ENCODE results near the gene USP17L12. TPM values are rescaled to one million over a fixed set of nuclear protein-coding genes. Genes with fewer than 3 reads are reported as not detected.
"Not testable (repeated sequence)": the region's sequence is repeated elsewhere in the genome, so short reads cannot be mapped to it uniquely, and the experiment has no call there.

The USP17L12 gene, protein sequence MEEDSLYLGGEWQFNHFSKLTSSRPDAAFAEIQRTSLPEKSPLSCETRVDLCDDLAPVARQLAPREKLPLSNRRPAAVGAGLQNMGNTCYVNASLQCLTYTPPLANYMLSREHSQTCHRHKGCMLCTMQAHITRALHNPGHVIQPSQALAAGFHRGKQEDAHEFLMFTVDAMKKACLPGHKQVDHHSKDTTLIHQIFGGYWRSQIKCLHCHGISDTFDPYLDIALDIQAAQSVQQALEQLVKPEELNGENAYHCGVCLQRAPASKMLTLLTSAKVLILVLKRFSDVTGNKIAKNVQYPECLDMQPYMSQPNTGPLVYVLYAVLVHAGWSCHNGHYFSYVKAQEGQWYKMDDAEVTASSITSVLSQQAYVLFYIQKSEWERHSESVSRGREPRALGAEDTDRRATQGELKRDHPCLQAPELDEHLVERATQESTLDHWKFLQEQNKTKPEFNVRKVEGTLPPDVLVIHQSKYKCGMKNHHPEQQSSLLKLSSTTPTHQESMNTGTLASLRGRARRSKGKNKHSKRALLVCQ
- total RNA-seq (not detected), polyA plus RNA-seq (not detected)

DNA sequence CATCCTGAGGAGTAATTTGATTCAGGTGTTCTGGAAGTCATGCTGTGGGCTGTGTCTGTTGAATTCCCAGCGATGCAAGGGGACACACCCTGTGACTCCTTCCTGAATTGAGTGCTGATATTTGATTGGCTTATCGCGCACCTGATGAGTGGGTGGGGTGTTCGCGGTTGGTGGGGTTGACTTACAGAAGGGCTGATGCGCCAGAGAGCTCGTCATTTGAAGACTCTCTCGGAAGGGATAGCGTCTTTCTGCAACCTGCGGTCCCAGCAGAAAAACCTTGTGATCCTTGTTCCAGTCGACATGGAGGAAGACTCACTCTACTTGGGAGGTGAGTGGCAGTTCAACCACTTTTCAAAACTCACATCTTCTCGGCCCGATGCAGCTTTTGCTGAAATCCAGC is at the start of gene USP17L12:
TSS of gene USP17L12 (plus strand) at position 301 of the 400 bp plus-strand sequence. CDS start at position 301, 0 bp downstream.
- H3K27ac Mint-ChIP-seq; H3K4me3 Mint-ChIP-seq; H3K27ac ChIP-seq (ENCODE audit: low read depth, low read length); H3K27me3 Mint-ChIP-seq; H3K4me1 ChIP-seq (ENCODE audit: insufficient read depth, low read length); DNase-seq; H3K9me3 Mint-ChIP-seq; H3K9me3 ChIP-seq (ENCODE audit: low read length); H3K36me3 ChIP-seq (ENCODE audit: insufficient read depth, low read length); H3K27me3 ChIP-seq (ENCODE audit: insufficient read depth, low read length, poor library complexity, severe bottlenecking); H3K36me3 Mint-ChIP-seq; CTCF ChIA-PET; POLR2A ChIA-PET; H3K4me1 Mint-ChIP-seq; H3K4me3 ChIP-seq (ENCODE audit: low read length): not testable (repeated sequence)

DNA sequence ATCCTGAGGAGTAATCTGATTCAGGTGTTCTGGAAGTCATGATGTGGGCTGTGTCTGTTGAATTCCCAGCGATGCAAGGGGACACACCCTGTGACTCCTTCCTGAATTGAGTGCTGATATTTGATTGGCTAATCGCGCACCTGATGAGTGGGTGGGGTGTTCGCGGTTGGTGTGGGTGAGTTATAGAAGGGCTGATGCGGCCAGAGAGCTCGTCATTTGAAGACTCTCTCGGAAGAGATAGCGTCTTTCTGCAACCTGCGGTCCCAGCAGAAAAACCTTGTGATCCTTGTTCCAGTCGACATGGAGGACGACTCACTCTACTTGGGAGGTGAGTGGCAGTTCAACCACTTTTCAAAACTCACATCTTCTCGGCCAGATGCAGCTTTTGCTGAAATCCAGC is 9.6 kb upstream of the USP17L12 start, which contains the start of gene USP17L10:
TSS of gene USP17L10 (plus strand) at position 301 of the 400 bp plus-strand sequence. CDS start at position 301, 0 bp downstream.
- H3K36me3 Mint-ChIP-seq; H3K27me3 Mint-ChIP-seq; H3K4me1 ChIP-seq (ENCODE audit: insufficient read depth, low read length); POLR2A ChIA-PET; H3K4me3 ChIP-seq (ENCODE audit: low read length); H3K9me3 ChIP-seq (ENCODE audit: low read length); CTCF ChIA-PET; H3K4me1 Mint-ChIP-seq; H3K27ac Mint-ChIP-seq; H3K36me3 ChIP-seq (ENCODE audit: insufficient read depth, low read length); H3K4me3 Mint-ChIP-seq; H3K27me3 ChIP-seq (ENCODE audit: insufficient read depth, low read length, poor library complexity, severe bottlenecking); DNase-seq; H3K27ac ChIP-seq (ENCODE audit: low read depth, low read length); H3K9me3 Mint-ChIP-seq: not testable (repeated sequence)

DNA sequence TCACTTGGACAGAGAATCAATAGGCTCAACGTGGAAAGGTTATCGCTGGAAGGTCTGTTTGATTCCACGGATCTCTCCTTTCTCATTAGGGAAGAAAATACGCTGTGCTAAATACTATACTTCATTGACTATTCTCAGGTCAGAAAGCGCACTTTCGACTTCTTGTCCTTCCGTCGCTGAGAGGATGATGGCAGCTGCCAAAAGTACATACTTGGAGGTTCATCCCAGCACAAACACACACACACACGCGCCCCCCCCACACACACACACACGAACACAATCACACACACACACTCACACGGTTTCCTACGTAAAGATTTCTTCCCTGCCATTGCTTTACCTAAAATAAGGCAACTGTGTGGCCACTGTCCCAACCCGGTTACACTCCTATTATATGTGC is 5.3 kb upstream of the USP17L12 start:
- H3K4me3 Mint-ChIP-seq; H3K4me3 ChIP-seq (ENCODE audit: low read length); H3K27me3 Mint-ChIP-seq; H3K9me3 ChIP-seq (ENCODE audit: low read length); H3K27me3 ChIP-seq (ENCODE audit: insufficient read depth, low read length, poor library complexity, severe bottlenecking); POLR2A ChIA-PET; H3K4me1 Mint-ChIP-seq; H3K9me3 Mint-ChIP-seq; CTCF ChIA-PET; H3K4me1 ChIP-seq (ENCODE audit: insufficient read depth, low read length); H3K27ac ChIP-seq (ENCODE audit: low read depth, low read length); H3K36me3 ChIP-seq (ENCODE audit: insufficient read depth, low read length); H3K27ac Mint-ChIP-seq; H3K36me3 Mint-ChIP-seq: not testable (repeated sequence)
- DNase-seq: peak in 1 of 5 donors; percentile 12

DNA sequence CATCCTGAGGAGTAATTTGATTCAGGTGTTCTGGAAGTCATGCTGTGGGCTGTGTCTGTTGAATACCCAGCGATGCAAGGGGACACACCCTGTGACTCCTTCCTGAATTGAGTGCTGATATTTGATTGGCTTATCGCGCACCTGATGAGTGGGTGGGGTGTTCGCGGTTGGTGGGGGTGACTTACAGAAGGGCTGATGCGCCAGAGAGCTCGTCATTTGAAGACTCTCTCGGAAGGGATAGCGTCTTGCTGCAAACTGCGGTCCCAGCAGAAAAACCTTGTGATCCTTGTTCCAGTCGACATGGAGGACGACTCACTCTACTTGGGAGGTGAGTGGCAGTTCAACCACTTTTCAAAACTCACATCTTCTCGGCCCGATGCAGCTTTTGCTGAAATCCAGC is 4.8 kb upstream of the USP17L12 start, which contains the start of gene USP17L11:
TSS of gene USP17L11 (plus strand) at position 301 of the 400 bp plus-strand sequence. CDS start at position 301, 0 bp downstream.
- H3K36me3 ChIP-seq (ENCODE audit: insufficient read depth, low read length); H3K4me3 ChIP-seq (ENCODE audit: low read length); H3K27me3 ChIP-seq (ENCODE audit: insufficient read depth, low read length, poor library complexity, severe bottlenecking); H3K4me3 Mint-ChIP-seq; H3K4me1 Mint-ChIP-seq; H3K27ac ChIP-seq (ENCODE audit: low read depth, low read length); H3K9me3 ChIP-seq (ENCODE audit: low read length); H3K27ac Mint-ChIP-seq; H3K9me3 Mint-ChIP-seq; H3K4me1 ChIP-seq (ENCODE audit: insufficient read depth, low read length); H3K27me3 Mint-ChIP-seq; DNase-seq; CTCF ChIA-PET; H3K36me3 Mint-ChIP-seq; POLR2A ChIA-PET: not testable (repeated sequence)

DNA sequence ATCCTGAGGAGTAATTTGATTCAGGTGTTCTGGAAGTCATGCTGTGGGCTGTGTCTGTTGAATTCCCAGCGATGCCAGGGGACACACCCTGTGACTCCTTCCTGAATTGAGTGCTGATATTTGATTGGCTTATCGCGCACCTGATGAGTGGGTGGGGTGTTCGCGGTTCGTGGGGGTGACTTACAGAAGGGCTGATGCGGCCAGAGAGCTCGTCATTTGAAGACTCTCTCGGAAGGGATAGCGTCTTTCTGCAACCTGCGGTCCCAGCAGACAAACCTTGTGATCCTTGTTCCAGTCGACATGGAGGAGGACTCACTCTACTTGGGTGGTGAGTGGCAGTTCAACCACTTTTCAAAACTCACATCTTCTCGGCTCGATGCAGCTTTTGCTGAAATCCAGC is 4.6 kb downstream of the USP17L12 start, which contains the start of gene USP17L13:
TSS of gene USP17L13 (plus strand) at position 301 of the 400 bp plus-strand sequence. CDS start at position 301, 0 bp downstream.
- H3K9me3 Mint-ChIP-seq; CTCF ChIA-PET; H3K4me3 Mint-ChIP-seq; H3K27ac ChIP-seq (ENCODE audit: low read depth, low read length); H3K36me3 ChIP-seq (ENCODE audit: insufficient read depth, low read length); H3K9me3 ChIP-seq (ENCODE audit: low read length); H3K27me3 ChIP-seq (ENCODE audit: insufficient read depth, low read length, poor library complexity, severe bottlenecking); H3K4me1 Mint-ChIP-seq; H3K4me3 ChIP-seq (ENCODE audit: low read length); H3K36me3 Mint-ChIP-seq; H3K27ac Mint-ChIP-seq; H3K4me1 ChIP-seq (ENCODE audit: insufficient read depth, low read length); POLR2A ChIA-PET; DNase-seq; H3K27me3 Mint-ChIP-seq: not testable (repeated sequence)

DNA sequence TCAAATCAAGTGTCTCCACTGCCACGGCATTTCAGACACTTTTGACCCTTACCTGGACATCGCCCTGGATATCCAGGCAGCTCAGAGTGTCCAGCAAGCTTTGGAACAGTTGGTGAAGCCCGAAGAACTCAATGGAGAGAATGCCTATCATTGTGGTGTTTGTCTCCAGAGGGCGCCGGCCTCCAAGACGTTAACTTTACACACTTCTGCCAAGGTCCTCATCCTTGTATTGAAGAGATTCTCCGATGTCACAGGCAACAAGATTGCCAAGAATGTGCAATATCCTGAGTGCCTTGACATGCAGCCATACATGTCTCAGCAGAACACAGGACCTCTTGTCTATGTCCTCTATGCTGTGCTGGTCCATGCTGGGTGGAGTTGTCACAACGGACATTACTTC is 10.3 kb downstream of the USP17L12 start:
- POLR2A ChIA-PET, DNase-seq: not testable (repeated sequence)

DNA sequence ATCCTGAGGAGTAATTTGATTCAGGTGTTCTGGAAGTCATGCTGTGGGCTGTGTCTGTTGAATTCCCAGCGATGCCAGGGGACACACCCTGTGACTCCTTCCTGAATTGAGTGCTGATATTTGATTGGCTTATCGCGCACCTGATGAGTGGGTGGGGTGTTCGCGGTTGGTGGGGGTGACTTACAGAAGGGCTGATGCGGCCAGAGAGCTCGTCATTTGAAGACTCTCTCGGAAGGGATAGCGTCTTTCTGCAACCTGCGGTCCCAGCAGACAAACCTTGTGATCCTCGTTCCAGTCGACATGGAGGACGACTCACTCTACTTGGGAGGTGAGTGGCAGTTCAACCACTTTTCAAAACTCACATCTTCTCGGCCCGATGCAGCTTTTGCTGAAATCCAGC is 14.1 kb downstream of the USP17L12 start, which contains the start of gene USP17L15:
TSS of gene USP17L15 (plus strand) at position 301 of the 400 bp plus-strand sequence. CDS start at position 301, 0 bp downstream.
- H3K27ac Mint-ChIP-seq; H3K36me3 ChIP-seq (ENCODE audit: insufficient read depth, low read length); POLR2A ChIA-PET; H3K27me3 ChIP-seq (ENCODE audit: insufficient read depth, low read length, poor library complexity, severe bottlenecking); H3K9me3 ChIP-seq (ENCODE audit: low read length); H3K4me3 Mint-ChIP-seq; H3K4me3 ChIP-seq (ENCODE audit: low read length); H3K4me1 Mint-ChIP-seq; H3K9me3 Mint-ChIP-seq; H3K27ac ChIP-seq (ENCODE audit: low read depth, low read length); H3K4me1 ChIP-seq (ENCODE audit: insufficient read depth, low read length); H3K27me3 Mint-ChIP-seq; H3K36me3 Mint-ChIP-seq; DNase-seq; CTCF ChIA-PET: not testable (repeated sequence)

More for the DNA sequence above, 10.3 kb downstream of the USP17L12 start:
- CTCF ChIA-PET; H3K27me3 ChIP-seq (ENCODE audit: insufficient read depth, low read length, poor library complexity, severe bottlenecking); H3K36me3 Mint-ChIP-seq; H3K9me3 Mint-ChIP-seq; H3K4me1 ChIP-seq (ENCODE audit: insufficient read depth, low read length); H3K27ac ChIP-seq (ENCODE audit: low read depth, low read length); H3K27ac Mint-ChIP-seq; H3K4me1 Mint-ChIP-seq; H3K4me3 ChIP-seq (ENCODE audit: low read length); H3K9me3 ChIP-seq (ENCODE audit: low read length); H3K27me3 Mint-ChIP-seq; H3K4me3 Mint-ChIP-seq; H3K36me3 ChIP-seq (ENCODE audit: insufficient read depth, low read length): not testable (repeated sequence)

DNA sequence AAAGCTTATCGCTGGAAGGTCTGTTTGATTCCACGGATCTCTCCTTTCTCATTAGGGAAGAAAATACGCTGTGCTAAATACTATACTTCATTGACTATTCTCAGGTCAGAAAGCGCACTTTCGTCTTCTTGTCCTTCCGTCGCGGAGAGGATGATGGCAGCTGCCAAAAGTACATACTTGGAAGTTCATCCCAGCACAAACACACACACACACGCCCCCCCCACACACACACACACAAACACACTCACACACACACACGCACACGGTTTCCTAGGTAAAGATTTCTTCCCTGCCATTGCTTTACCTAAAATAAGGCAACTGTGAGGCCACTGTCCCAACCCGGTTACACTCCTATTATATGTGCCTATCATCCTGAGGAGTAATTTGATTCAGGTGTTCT is 18.5 kb downstream of the USP17L12 start:
- H3K36me3 ChIP-seq (ENCODE audit: insufficient read depth, low read length); H3K27me3 Mint-ChIP-seq; H3K4me1 Mint-ChIP-seq; H3K27ac ChIP-seq (ENCODE audit: low read depth, low read length); H3K4me1 ChIP-seq (ENCODE audit: insufficient read depth, low read length); H3K9me3 ChIP-seq (ENCODE audit: low read length); POLR2A ChIA-PET; H3K36me3 Mint-ChIP-seq; H3K9me3 Mint-ChIP-seq; H3K4me3 Mint-ChIP-seq; H3K27ac Mint-ChIP-seq; H3K4me3 ChIP-seq (ENCODE audit: low read length); H3K27me3 ChIP-seq (ENCODE audit: insufficient read depth, low read length, poor library complexity, severe bottlenecking); CTCF ChIA-PET: not testable (repeated sequence)
- peak in 1 of 5 donors; percentile 16 for DNase-seq

Measured in CD8-positive, alpha-beta memory T cell (primary cell).